Measurements from ENCODE around the gene SLC25A19. TPM values are rescaled to one million over a fixed set of nuclear protein-coding genes. Genes with fewer than 3 reads are reported as not detected.
A peak's percentile ranks its signal among the peaks of the same experiment; 100 is the strongest.
"Not testable (repeated sequence)": the region's sequence is repeated elsewhere in the genome, so short reads cannot be mapped to it uniquely, and the experiment has no call there.

SLC25A19 gene
- total RNA-seq, 1 experiment from 2014 or later: 29.8 TPM

DNA sequence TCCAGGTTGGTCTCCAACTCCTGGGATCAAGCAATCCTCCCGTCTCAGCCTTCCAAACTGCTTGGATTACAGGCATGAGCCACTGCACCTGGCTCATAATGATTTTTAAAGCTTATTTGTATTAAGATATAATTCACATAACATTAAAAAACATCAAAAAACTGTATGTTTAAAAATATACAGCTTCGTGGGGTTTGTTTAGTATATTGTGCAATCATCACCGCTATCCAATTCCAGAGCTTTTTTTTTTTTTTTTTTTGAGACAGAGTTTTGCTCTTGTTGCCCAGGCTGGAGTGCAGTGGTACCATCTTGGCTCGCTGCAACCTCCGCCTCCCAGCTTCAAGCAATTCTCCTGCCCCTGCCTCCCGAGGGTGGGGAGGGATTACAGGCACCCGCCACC, 11.0 kb upstream of the SLC25A19 start:
- CTCF ChIA-PET: interaction anchor here (0.7 to 0.9 kb wide), 2 partner anchors 11 to 25 kb away, joined by 3 read pairs; partner anchors contain the start of gene SLC25A19
- Mint-ChIP-seq H3K27ac (ENCODE audit: unreplicated experiment) (no peak overlapping the region), H3K9me3 (ENCODE audit: unreplicated experiment) (no peaks in the 10 kb centered on the region), H3K36me3 (ENCODE audit: insufficient read depth, unreplicated experiment) (no peaks in the 10 kb centered on the region), H3K27me3 (ENCODE audit: insufficient read depth, unreplicated experiment) (no peaks in the 10 kb centered on the region), H3K4me1 (ENCODE audit: low read depth, unreplicated experiment) (peaks cover 3% of the 10 kb centered on the region), H3K4me3 (ENCODE audit: unreplicated experiment) (no peak overlapping the region)
- H3K27me3 ChIP-seq (replicated peaks; ENCODE audit: control insufficient read depth, insufficient read depth, low read length): no peaks in the 10 kb centered on the region
- no TSS peak for BruUV-seq (replicated peaks)
- H3K4me1 ChIP-seq: peaks cover 8% of the 10 kb centered on the region
- H3K4me3 ChIP-seq (ENCODE audit: low read depth, low read length): no peak overlapping the region
- H3K36me3 ChIP-seq (ENCODE audit: control insufficient read depth, insufficient read depth, low read length): no peaks in the 10 kb centered on the region; the same call in 1 of the 2 replicates
- no peaks in the 10 kb centered on the region for H3K9me3 ChIP-seq
- intact Hi-C loops (cut with micrococcal nuclease; ENCODE audit: unreplicated experiment): no loop called here
- DNase-seq: no peak
- POLR2A ChIA-PET: no interaction called here
- TF ChIP-seq, protein P1, sequence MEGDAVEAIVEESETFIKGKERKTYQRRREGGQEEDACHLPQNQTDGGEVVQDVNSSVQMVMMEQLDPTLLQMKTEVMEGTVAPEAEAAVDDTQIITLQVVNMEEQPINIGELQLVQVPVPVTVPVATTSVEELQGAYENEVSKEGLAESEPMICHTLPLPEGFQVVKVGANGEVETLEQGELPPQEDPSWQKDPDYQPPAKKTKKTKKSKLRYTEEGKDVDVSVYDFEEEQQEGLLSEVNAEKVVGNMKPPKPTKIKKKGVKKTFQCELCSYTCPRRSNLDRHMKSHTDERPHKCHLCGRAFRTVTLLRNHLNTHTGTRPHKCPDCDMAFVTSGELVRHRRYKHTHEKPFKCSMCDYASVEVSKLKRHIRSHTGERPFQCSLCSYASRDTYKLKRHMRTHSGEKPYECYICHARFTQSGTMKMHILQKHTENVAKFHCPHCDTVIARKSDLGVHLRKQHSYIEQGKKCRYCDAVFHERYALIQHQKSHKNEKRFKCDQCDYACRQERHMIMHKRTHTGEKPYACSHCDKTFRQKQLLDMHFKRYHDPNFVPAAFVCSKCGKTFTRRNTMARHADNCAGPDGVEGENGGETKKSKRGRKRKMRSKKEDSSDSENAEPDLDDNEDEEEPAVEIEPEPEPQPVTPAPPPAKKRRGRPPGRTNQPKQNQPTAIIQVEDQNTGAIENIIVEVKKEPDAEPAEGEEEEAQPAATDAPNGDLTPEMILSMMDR (IDR thresholded peaks at IDR 0.05; ENCODE audit: insufficient read depth in 1 of 2, low read depth in 1 of 2, low read length in 1 of 2, severe bottlenecking in 1 of 2, unreplicated experiment in 1 of 2): no peak

DNA sequence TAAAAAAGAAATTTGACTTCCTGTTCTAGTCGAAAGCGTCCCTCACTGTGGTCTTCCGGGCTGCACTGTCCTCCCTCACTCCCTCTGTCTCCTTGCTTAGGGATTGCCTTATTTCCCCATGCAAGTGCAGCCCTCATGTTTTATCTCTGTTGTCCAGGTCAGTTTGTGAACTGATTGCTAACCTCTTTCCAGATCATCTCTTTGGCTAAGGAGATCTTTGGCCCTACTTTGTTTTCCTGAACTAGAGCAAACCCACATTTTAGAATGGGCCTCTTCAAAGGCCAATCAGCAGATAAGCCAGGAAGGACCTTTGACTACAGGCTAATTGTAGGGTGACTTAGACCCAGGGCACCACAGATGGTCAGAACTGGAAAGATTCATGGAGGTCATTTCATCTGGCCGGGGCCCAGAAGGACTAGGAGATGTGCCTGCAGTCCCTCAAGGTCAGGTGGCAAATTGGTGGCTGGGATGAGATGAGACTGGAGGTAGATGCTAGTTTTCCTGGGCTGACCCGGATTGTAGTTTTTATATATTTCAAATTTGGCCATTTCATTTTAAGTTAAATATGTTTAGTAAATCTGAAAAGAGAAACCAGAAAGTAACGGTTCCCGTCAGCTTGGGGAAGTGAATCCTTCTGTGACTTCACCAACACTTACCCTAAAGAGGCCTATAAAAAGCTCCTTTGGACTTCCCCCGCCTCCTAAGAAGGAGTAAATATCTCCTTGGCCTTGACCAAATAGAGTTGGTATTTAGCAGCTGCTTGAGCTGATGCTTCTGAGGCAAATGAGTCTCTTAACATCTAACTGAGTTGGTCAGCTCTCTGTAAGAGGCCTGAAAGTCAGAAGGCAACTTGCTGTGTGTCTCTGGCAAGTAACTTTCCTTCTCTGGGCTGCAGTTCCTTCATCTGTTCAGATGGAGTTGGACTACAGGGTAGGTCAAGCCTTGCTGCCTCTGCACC, 6.2 kb upstream of the SLC25A19 start:
- no peaks in the 10 kb centered on the region for H3K9me3 ChIP-seq
- Mint-ChIP-seq H3K36me3 (ENCODE audit: insufficient read depth, unreplicated experiment) (no peaks in the 10 kb centered on the region), H3K27me3 (ENCODE audit: insufficient read depth, unreplicated experiment) (no peaks in the 10 kb centered on the region), H3K4me3 (ENCODE audit: unreplicated experiment) (no peak overlapping the region), H3K9me3 (ENCODE audit: unreplicated experiment) (no peaks in the 10 kb centered on the region), H3K27ac (ENCODE audit: unreplicated experiment) (peak overlapping the region; percentile 34), H3K4me1 (ENCODE audit: low read depth, unreplicated experiment) (peaks cover 8% of the 10 kb centered on the region)
- intact Hi-C loops (cut with micrococcal nuclease; ENCODE audit: unreplicated experiment): no loop called here
- no peaks in the 10 kb centered on the region for H3K27me3 ChIP-seq (replicated peaks; ENCODE audit: control insufficient read depth, insufficient read depth, low read length)
- no TSS peak for BruUV-seq (replicated peaks)
- H3K4me1 ChIP-seq: peaks cover 18% of the 10 kb centered on the region
- H3K4me3 ChIP-seq (ENCODE audit: low read depth, low read length): no peak overlapping the region
- peak; percentile 40 to 53 for DNase-seq
- CTCF ChIA-PET: no interaction called here
- H3K36me3 ChIP-seq (ENCODE audit: control insufficient read depth, insufficient read depth, low read length): no peaks in the 10 kb centered on the region; the same call in 1 of the 2 replicates
- POLR2A ChIA-PET: interaction anchor here (0.7 kb wide), 1 partner anchor 113 kb away, joined by 3 read pairs; no protein-coding TSS in a partner anchor
- TF ChIP-seq, protein P1 (IDR thresholded peaks at IDR 0.05; ENCODE audit: insufficient read depth in 1 of 2, low read depth in 1 of 2, low read length in 1 of 2, severe bottlenecking in 1 of 2, unreplicated experiment in 1 of 2): no peak

DNA sequence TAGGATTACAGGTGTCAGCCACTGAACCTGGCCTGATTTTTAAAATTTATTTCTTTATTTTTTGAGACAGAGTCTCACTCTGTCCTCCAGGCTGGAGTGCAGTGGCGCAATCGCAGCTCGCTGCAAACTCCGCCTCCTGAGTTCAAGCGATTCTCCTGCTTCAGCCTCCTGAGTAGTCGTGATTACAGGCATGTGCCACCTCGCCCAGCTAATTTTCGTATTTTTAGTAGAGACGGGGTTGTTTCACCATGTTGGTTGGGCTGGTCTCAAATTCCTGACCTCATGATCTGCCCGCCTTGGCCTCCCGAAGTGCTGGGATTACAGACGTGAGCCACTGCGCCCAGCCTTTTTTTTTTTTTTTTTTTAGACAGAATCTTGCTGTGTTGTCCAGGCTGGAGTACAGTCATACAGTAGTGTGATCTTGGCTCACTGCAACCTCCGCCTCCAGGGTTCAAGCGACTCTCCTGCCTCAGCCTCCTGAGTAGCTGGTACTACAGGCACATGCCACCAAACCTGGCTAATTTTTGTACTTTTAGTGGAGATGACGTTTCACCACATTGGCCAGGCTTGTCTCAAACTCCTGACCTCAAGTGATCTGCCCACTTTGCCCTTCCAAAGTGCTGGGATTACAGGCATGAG, 3.7 kb upstream of the SLC25A19 start:
- H3K4me3 Mint-ChIP-seq (ENCODE audit: unreplicated experiment); BruUV-seq (replicated peaks); H3K9me3 ChIP-seq; H3K9me3 Mint-ChIP-seq (ENCODE audit: unreplicated experiment); H3K4me3 ChIP-seq (ENCODE audit: low read depth, low read length); H3K27ac Mint-ChIP-seq (ENCODE audit: unreplicated experiment); CTCF ChIA-PET; intact Hi-C loops (cut with micrococcal nuclease; ENCODE audit: unreplicated experiment); POLR2A ChIA-PET; H3K27me3 ChIP-seq (replicated peaks; ENCODE audit: control insufficient read depth, insufficient read depth, low read length); H3K36me3 ChIP-seq (ENCODE audit: control insufficient read depth, insufficient read depth, low read length); H3K27me3 Mint-ChIP-seq (ENCODE audit: insufficient read depth, unreplicated experiment); H3K36me3 Mint-ChIP-seq (ENCODE audit: insufficient read depth, unreplicated experiment); DNase-seq: not testable (repeated sequence)
- peaks cover 13% of the 10 kb centered on the region for H3K4me1 Mint-ChIP-seq (ENCODE audit: low read depth, unreplicated experiment)
- H3K4me1 ChIP-seq: peaks cover 18% of the 10 kb centered on the region
